Heart right ventricle (tissue), 16 donors: ENCODE measurements around the gene THG1L. TPM values are rescaled to one million over a fixed set of nuclear protein-coding genes. Genes with fewer than 3 reads are reported as not detected.

ENCODE experiments used
- ATAC-seq, 8 donors: fragments of 200-7000 bp; cut with Tn5 transposase; one replicate each; pipeline ENCODE4 v1.9.1; 2020; ENCODE audit warnings: mild to moderate bottlenecking in 8 of 8, moderate library complexity in 8 of 8, moderate number of reproducible peaks in 1 of 8
- DNase-seq, 2 donors: peaks; one replicate each; pipeline ENCODE4 v3.0.0-alpha.2; 2020
- H3K27ac ChIP-seq, 10 donors: fragments of 200-600 bp; sonication (generic) in 2 of 10; one replicate each; pipeline versions ENCODE4 v1.5.0 to v1.8.0; 2020 to 2022; ENCODE audit warnings: mild to moderate bottlenecking in 3 of 10
- H3K27me3 ChIP-seq, 7 donors: fragments of 200-600 bp; one replicate each; pipeline ENCODE4 v1.8.0; 2021 to 2022; ENCODE audit warnings: mild to moderate bottlenecking in 2 of 7
- H3K36me3 ChIP-seq, 9 donors: fragments of 200-600 bp; sonication (generic) in 1 of 9; one replicate each; pipeline versions ENCODE4 v1.5.0 to v1.8.0; 2020 to 2022; ENCODE audit warnings: mild to moderate bottlenecking in 2 of 9
- H3K4me1 ChIP-seq, 9 donors: fragments of 200-600 bp; sonication (generic) in 1 of 9; one replicate each; pipeline versions ENCODE4 v1.5.0 to v1.8.0; 2020 to 2022; ENCODE audit warnings: mild to moderate bottlenecking in 4 of 9
- H3K4me3 ChIP-seq, 10 donors: fragments of 200-600 bp; sonication (generic) in 2 of 10; one replicate each; pipeline versions ENCODE4 v1.5.0 to v1.8.0; 2020 to 2022; ENCODE audit warnings: mild to moderate bottlenecking in 7 of 10, moderate library complexity in 2 of 10
- H3K9me3 ChIP-seq, 11 donors: fragments of 200-600 bp in 10 of 11; sonication (generic) in 2 of 11; one replicate each; pipeline versions ENCODE4 v1.5.0 to v1.8.0; 2013 to 2022; ENCODE audit warnings: mild to moderate bottlenecking in 2 of 11, control low read depth in 1 of 11, moderate library complexity in 1 of 11
- CTCF ChIP-seq, 9 donors: fragments of 200-600 bp; sonication (generic) in 2 of 9; IDR thresholded peaks; one replicate each; pipeline versions ENCODE4 v1.5.0 to v1.8.0; 2021 to 2022; ENCODE audit warnings: antibody characterized with exemption in 9 of 9, mild to moderate bottlenecking in 5 of 9, moderate library complexity in 1 of 9
- WGBS, 2 donors: extraction: QIAGEN DNeasy Blood & Tissue Kit; methylation state at CpG; one replicate each; pipeline ENCODE4 v1.1.7; 2013; ENCODE audit warnings: inconsistent platforms in 1 of 2; 5-methylcytosine and 5-hydroxymethylcytosine counted together
- intact Hi-C, 10 donors: fragments of 100-400 bp; cut with DNase I; formaldehyde crosslinking; loops; one replicate each; pipeline versions ENCODE4 v1.11.1 to v1.14.2; 2022
- polyA plus RNA-seq, 2 donors: library from polyadenylated mRNA; stranded (reverse); fragments of 200-250 nt; gene quantifications; one replicate each; pipeline ENCODE4 v1.2.3, GENCODE V29; 2013
- total RNA-seq, 10 donors: library from RNA; stranded (reverse); fragmentation: NEBNext Ultra II Directional in 3 of 10; extraction: Animal tissue kit (Norgen Biotek cat#: 25700) in 3 of 10; gene quantifications; one replicate each; pipeline versions ENCODE4 v1.2.1 to v1.2.4, GENCODE V29; 2021 to 2023
- donor health status: Arrhythmogenic right ventricular cardiomyopathy.
- donor health status: ischemic (EF 13 %, LVEDD 7.1; RV severe dilation, severe dysfunction).
- donor health status: healthy with polysubstance abuse.
- donor health status: DM: no; HTN: yes; CAD: no.
- donor health status: DM: no; HTN: no; CAD: no.
- donor health status: ischemic (EF 25% LVEDD 6.9; RV normal size, moderate dysfunction).
- donor health status: ischemic (EF 25% LVEDD 5.7; RV mildly dilated, moderate dysfunction).
- donor health status: healthy.
- donor health status: DM: yes; HTN: yes; CAD: no.
- donor health status: Ischemic cardiomyopathy.
- donor health status: ischemic (EF 35%, LVEDD 5.7; RV mildly dilated, moderate dysfunction).
- donor health status: nonischemic (EF 11% LVEDD 7.7; RV severe dilation, severe dysfunction).
- donor health status: DM: yes; HTN: yes; CAD: no.
- donor health status: PGD.
- donor health status: ischemic (EF 29% LVEDD 5.4; RV normal size, mild dysfunction).
- donor health status: nonischemic (EF 23%, LVEDD 6.1; RV moderate dilation, normal function).

The THG1L gene
- total and polyA plus RNA-seq, 12 donors: 3.4 to 11.9 (median 6.3) TPM

DNA sequence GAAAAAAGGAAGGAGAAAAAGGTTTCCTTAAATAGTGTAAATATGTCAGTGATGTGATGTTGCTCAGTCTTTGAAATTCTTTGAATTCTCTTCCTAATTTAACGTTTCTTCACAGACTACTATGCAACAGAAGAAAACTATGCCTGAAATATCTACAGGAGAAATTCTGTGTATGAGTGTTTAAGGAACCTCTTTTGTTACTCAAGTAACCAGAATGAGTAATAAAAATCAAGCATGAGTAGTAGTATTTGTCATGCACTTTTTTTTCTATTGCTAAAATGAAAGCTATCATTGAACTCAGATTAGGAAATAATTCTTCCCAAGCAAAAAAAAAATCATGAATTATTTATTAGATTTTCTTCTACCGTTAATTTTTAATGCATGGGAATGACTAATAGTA, 20.3 kb upstream of the THG1L start:
- ATAC-seq (no peak), DNase-seq (no peak)
- 37 to 43% methylated on average over 2 of the region's 2 CpGs for WGBS, 2 donors
- no peaks in the 10 kb centered on the region for H3K36me3 ChIP-seq
- intact Hi-C loops: loop anchor here in 5 of 10 donors (10.0 kb wide), 4 partner anchors 206 to 386 kb away; no protein-coding TSS in a partner anchor
- no peak overlapping the region for H3K4me3 ChIP-seq
- no peak overlapping the region for H3K27ac ChIP-seq
- no peaks in the 10 kb centered on the region for H3K27me3 ChIP-seq
- no peaks in the 10 kb centered on the region for H3K9me3 ChIP-seq
- TF ChIP-seq CTCF (IDR thresholded peaks at IDR 0.05): no peak
- peaks cover 0 to 7% (median 3%) of the 10 kb centered on the region in 9 donors for H3K4me1 ChIP-seq

DNA sequence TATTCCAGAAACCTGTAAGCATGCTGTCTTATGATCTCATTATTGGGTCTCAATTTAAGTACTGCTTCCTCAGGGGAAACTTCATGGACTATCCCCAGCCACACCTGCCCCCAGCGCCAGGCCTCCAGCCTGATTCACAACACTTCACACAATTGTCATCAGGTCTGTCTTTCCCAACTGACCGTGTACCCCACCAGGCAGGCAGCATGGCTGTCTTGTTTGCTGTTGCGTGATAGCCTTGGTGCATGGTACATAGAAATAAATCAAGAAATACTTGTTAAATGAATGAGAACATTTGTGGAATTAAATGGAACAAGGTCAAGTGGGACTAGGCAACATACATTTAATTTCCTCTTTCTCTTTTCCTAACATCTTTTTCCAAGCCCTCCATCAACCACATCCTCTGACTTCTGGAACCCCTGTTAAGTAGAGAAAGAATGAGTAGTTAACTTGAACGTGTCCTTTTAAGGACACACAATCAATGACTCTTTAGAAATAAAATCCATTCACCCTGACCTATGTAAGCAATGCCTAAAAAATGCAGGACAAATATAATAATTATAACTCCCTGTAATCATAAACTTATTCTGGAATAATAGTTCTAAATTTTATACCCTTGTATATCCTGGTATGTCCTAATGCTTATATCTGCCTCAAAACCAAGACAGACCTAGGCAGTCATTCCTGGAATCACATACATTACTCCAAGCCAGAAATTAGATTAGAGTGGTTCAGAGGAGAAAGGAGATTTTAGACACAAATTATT, 17.2 kb upstream of the THG1L start:
- no peak overlapping the region for H3K4me3 ChIP-seq
- intact Hi-C loops: loop anchor here in 5 of 10 donors (10.0 kb wide), 4 partner anchors 209 to 389 kb away; no protein-coding TSS in a partner anchor

DNA sequence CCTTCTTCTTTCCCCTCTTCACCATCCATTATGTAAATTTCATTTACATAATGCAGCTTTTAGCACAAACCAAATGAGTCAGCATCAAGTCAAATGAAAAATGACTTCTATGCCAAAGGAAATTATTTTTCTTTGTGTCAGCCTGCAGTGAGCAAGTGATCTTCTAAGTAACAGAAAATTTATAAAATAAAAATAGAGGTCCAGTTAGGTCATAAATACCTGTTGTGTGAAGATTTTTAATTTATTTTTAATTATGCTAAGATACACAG, 16.7 kb upstream of the THG1L start:
- DNase-seq: no peak
- no peak for ATAC-seq
- intact Hi-C loops: loop anchor here in 5 of 10 donors (10.0 kb wide), 4 partner anchors 210 to 390 kb away; no protein-coding TSS in a partner anchor

More for the DNA sequence above, 17.2 kb upstream of the THG1L start:
- ATAC-seq (no peak), DNase-seq (no peak)
- Histone ChIP-seq H3K36me3 (no peaks in the 10 kb centered on the region), H3K4me1 (peaks cover 0 to 16% (median 12%) of the 10 kb centered on the region in 9 donors), H3K9me3 (no peaks in the 10 kb centered on the region), H3K27ac (no peak overlapping the region), H3K27me3 (no peaks in the 10 kb centered on the region)
- WGBS, 2 donors: 87 to 91% methylated on average over 4 of the region's 4 CpGs
- no peak for TF ChIP-seq CTCF (IDR thresholded peaks at IDR 0.05)

GRCh38 chr5:157718519-157718918, 12.7 kb upstream of the THG1L start:
- Histone ChIP-seq H3K36me3 (no peaks in the 10 kb centered on the region), H3K9me3 (peaks cover 0 to 14% (median 0%) of the 10 kb centered on the region in 11 donors), H3K4me3 (no peak overlapping the region), H3K4me1 (peaks cover 0 to 13% (median 9%) of the 10 kb centered on the region in 9 donors), H3K27me3 (no peaks in the 10 kb centered on the region), H3K27ac (peak overlapping the region in 3 of 10 donors; percentile 7 to 44 (median 13))
- ATAC-seq: peak; percentile 72 to 94 (median 88)
- TF ChIP-seq CTCF (IDR thresholded peaks at IDR 0.05): peak; percentile 34 to 83 (median 68)
- intact Hi-C loops: loop anchor here (1.0 to 10.0 kb wide), 12 partner anchors 46 to 394 kb away; partner anchors contain the start of gene C5orf52 (in 2 of the 10)
- DNase-seq: peak in 1 of 2 donors; percentile 23
- WGBS, 2 donors: 2 to 4% methylated on average over 4 of the region's 4 CpGs

More for the DNA sequence above, 16.7 kb upstream of the THG1L start:
- H3K4me3 ChIP-seq: no peak overlapping the region
- no peak for TF ChIP-seq CTCF (IDR thresholded peaks at IDR 0.05)
- H3K36me3 ChIP-seq: no peaks in the 10 kb centered on the region
- H3K9me3 ChIP-seq: no peaks in the 10 kb centered on the region
- no peak overlapping the region for H3K27ac ChIP-seq
- peaks cover 0 to 17% (median 12%) of the 10 kb centered on the region in 9 donors for H3K4me1 ChIP-seq
- no peaks in the 10 kb centered on the region for H3K27me3 ChIP-seq
